Measurements from ENCODE around the gene PIK3R5.

The PIK3R5 gene

DNA sequence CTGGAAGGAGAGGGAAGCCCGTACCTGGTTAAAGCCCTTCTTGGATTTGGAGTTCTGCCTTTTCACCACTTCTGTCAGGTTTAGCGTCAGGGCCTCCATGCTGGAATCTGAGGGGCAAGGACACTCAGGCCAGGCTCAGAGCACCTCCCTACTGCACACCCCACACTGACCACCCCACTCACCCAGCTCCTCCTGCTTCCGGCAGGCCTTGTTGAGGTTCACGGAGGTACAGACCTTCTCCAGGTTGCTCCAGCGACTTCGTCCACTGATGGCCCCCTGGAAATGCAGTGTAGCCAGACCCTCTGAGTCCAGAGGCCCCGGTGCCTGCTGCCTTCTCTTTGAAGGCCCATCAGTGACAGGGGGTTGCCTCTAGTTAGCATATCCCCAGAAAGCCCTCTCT lies 83.9 kb downstream of the PIK3R5 start:
- DNase-seq (ENCODE audit: low read depth in 1 of 2, low spot score in 1 of 2) = no peak

GRCh38 chr17:8880466-8880865 lies 85.0 kb downstream of the PIK3R5 start:
- DNase-seq (ENCODE audit: low read depth in 1 of 2, low spot score in 1 of 2) = no peak

DNA sequence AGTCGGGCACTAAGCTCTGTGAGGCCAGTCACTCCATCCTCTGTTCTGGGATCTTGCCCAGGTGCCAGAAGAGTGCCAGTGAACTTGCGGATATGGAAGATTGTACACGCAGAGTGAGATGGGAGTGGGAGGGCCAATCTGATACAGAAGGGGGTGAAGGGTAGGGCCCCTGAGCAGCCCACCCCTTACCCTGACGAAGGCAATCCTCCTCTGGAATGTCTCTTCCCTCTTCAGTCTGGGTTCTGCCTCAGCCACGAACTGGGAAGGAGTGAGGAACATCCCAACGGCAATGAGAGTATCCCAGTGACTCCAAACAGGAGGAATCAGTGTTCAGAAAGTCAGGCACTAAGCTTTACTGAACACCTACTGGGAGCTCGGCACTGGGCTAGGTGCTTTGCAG lies 86.1 kb downstream of the PIK3R5 start:
- DNase-seq (ENCODE audit: low read depth in 1 of 2, low spot score in 1 of 2) = no peak

DNA sequence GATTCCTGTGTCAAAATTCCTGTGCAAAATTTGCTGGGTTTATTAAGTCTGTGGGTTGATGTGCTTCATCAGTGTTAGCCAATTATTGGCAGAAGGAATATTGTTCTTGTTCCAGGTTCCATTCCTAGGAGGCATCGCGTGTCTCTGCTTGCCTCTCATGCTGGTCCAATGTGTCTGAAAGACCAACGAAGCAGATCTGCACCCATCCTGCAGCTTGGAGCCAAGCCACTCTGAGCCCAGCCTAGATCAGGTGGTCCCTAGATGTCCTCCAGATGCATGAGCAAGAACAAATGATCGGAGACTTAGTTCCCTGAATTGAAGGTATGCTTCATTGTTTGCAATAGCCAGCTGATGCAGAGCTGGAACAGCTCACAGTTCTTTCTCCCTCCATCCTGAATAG lies 87.5 kb downstream of the PIK3R5 start:
- no peak for DNase-seq (ENCODE audit: low read depth in 1 of 2, low spot score in 1 of 2)

DNA sequence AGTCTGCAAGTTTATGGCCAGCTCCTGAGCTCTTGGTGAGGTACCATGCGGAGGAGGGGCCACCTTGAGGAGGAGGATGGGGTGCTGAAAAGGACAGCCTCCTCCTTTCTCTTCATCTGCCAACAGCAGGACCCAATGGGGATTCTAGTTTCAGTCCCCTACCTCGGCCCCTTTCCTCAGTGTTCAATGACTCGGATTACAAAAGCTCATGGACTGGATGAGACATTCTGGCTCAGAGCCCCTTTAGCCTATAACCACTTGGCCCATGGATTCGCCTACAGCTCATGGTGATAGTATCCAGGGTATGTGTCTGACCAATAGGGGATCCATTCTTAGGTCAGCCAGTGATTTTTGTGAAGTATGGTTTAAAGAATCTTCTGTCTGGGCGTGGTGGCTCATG lies 89.5 kb downstream of the PIK3R5 start:
- no peak for DNase-seq (ENCODE audit: low read depth in 1 of 2, low spot score in 1 of 2)

DNA sequence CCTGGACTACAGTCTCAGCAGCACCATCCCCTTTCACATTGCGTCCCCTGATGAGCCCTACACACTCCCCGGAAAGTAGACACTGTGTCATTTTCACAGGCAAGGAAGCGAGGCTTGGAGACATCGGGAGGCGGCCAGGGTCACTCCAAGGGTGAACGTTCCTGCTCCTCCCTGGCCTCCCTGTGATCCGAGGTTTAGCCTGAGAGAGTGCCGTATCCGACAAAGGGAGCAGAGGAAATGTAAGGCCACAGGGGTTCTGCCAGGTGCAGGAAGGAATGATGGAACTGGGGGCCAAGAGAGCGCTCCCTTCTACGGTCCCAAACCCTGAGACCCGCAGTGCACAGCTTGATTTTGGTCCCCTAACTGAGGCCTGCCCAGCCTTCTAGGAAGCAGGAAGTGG lies 90.1 kb downstream of the PIK3R5 start:
- DNase-seq (ENCODE audit: low read depth in 1 of 2, low spot score in 1 of 2) = no peak

GRCh38 chr17:8873801-8874715 lies 91.4 kb downstream of the PIK3R5 start:
- no peak for DNase-seq (ENCODE audit: low read depth in 1 of 2, low spot score in 1 of 2)

DNA sequence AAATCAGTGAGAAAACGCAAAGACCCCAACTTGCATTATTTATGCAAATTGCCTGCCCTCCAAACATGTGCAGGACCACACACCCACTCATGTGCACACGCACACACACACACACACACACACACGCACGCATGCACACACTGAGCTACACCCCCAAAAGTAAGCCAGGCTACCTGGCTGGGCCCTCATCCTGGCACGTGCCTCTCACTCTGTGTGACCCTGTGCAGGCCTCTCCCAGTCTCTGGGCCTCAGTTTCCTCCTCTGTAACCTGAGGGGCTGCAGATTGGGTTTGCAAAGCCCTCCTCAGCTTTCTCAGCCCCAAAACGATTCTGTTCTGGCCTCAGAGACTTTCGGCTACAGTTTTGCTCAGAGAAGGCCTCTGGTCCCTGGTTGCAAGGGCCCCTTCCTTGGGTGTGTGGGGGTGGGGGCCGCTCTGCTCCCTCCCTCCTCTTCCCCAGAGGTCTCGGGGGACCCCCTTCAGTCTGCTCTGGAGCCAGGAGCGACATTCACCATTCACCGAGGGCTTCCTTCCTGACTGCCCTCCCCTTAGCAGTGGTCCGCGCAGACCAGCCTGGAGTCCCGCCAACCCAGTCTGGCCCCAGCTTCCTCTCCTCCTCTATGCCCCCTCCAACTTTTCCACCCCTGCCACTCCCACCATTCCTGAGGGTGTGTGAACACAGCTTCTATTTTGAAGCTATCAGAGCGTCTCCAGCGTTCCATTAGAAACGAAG lies 92.6 kb downstream of the PIK3R5 start:
- DNase-seq (ENCODE audit: low read depth in 1 of 2, low spot score in 1 of 2) = no peak

GRCh38 chr17:8872036-8872704 lies 93.3 kb downstream of the PIK3R5 start:
- no peak for DNase-seq (ENCODE audit: low read depth in 1 of 2, low spot score in 1 of 2)

GRCh38 chr17:8871081-8871581 lies 94.4 kb downstream of the PIK3R5 start:
- no peak for DNase-seq (ENCODE audit: low read depth in 1 of 2, low spot score in 1 of 2)

DNA sequence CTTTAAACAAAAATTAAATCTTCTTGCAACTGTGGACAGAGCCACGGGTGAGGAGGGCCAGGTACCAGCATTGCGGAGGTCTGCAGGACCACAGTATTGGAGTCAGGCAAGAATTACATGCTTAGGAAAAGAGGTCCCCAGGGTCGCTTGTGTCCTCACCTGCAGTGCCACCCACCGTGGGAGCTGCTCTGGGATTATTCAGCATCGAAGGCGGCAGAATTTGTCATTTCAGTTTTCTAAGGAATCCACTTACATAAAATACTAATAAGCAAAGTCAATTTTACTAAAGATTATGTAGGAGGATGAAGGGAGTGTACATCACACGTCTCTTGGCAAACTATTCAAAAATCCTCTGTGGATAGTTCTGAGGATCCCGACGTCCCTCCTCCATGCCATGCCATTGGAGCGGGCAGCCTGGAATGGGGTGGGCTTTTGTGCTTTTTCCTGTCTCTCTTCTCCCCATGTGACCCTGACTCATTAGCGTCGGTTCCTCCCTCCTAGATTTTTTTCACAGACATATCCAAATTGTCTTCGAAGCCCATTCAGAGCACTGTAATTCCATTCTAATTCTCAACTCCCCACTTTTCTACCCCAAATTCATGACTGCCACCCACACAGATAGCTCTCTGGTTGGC lies 95.0 kb downstream of the PIK3R5 start:
- no peak for DNase-seq (ENCODE audit: low read depth in 1 of 2, low spot score in 1 of 2)

DNA sequence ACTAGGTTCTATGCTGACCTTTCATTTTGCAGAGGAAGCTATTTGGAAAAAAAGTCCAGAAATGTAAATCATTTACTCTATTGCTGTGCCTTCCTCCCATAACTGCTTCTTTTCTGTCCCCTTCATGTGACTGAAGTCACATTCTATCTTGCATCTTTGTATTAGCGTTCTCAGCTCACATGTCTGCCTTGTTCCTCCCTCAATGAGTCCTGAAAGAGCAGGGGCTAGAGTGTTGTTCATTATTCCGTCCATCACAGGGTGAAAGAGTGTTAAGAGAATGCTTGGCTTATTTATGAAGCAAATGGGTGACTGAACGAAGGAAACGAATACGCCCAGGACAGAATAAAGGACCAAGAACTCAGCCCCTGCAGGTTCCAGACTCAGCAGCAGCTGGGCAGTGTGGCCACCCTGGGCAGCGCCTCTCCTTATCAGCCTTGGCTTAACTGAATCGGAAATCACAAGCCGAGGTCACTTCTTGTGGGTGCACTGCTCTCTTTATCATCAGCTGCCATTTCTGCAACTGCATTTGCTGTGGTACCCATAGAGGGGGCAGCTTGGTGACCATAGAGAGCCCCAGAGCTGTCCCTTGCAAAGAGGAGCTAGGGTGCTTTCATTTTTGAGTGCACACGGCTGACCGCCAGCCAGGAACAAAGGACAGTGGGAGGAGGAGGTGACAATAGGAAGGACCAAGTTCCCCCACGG lies 96.2 kb downstream of the PIK3R5 start:
- no peak for DNase-seq (ENCODE audit: low read depth in 1 of 2, low spot score in 1 of 2)

- DNase-seq (ENCODE audit: low read depth in 1 of 2, low spot score in 1 of 2) = no peak
Observed at GRCh38 chr17:8868529-8868951, 97.0 kb downstream of the PIK3R5 start.

GRCh38 chr17:8868092-8868491 lies 97.4 kb downstream of the PIK3R5 start:
- no peak for DNase-seq (ENCODE audit: low read depth in 1 of 2, low spot score in 1 of 2)

DNA sequence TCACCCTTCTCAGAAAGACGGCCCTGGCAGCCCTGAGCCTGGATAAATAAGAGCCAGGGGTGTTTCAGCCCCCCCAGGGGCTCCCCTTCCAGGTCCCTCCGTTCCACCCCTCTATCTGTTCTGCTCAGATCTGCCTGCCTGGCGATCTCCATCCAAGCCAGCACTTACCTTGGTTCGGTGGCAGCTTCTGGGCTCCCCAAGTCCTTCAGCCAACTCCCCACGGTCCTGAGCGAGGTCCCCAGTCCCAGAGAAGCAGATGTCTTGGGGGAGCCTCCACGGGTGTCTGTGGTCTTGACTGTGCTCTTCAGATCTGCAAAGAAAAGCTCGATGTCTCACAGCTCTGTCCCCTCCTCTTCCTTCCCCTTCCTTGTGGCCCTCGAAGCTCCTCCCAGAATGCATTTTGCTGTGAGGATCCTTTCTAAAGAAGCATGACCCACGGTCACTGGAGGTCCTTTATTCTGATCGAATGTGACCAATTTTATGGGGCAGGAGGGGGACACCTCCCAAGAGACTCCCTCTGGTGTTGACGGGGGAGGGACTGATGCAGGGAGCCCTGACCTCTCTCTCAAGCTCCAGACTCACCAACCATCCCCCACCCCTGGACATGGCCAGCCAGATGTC lies 98.0 kb downstream of the PIK3R5 start, which contains the start of gene PIK3R6:
PIK3R6 (minus strand) TSS at position 314 of the 621 bp plus-strand sequence. CDS start 17,880 bp downstream, outside the sequence.
- DNase-seq (ENCODE audit: low read depth in 1 of 2, low spot score in 1 of 2) = no peak

DNA sequence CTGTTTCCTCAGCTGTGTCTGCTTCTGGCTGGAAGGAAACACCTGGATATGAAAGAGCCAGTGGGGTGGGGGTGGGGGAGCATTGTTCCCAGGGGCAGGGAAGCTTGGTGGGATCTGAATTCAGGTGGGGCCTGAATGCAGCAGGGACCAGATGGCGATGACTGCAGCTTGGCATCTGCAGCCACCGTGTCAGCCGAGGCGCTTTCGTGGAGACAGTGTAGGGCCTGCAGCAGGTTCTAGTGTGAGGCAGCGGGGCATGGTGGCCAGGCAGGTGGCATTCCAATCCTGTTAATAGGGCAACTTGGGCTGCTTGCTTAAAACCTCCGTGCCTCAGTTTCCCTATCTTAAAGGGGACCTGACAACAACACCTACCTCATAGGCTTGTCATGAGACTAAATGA lies 99.7 kb downstream of the PIK3R5 start:
- no peak for DNase-seq (ENCODE audit: low read depth in 1 of 2, low spot score in 1 of 2)

GRCh38 chr17:8865385-8865784 lies 100.1 kb downstream of the PIK3R5 start:
- no peak for DNase-seq (ENCODE audit: low read depth in 1 of 2, low spot score in 1 of 2)

DNA sequence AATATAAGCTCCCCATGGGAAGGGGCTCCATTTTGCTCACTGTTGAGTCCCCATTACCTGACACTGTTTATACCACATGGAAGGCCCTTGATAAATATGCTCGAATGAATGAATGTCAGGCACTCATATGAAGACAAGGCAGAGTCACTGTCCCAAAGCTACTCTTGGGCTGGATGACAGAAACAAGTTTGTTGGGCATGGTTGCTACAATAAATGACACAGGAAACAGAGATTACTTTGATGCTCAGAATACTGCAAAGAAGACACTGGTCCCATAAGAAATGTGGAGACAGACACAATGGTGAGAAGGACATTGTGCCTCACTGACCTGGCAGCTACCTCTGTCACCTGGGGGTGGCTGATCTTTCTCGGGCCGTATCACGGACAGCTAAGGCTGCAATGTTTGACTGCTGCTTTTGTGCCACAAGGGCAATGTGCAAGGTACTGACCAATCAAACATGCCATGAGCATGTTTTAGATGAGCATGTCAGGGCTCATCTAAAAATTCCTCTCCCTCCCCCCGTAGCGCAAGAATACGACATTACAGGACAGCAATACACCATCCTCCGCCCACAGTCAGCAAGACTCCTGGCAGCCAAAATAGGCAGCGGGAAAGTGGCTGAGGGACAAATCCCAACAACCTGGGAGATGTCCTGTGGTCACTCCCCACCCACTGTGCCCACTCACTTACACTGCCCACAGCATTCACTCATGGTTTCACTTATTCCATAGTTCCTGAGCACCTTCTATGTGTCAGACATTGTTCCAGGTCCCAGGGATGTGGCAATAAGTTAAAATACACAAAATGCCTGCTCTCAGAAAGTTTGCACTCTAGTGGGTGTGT lies 103.1 kb downstream of the PIK3R5 start:
- no peak for DNase-seq (ENCODE audit: low read depth in 1 of 2, low spot score in 1 of 2)

Data from activated T-helper 1 cell treated with anti-CD3 and anti-CD28 coated beads, Interleukin-2, amount 50 U/mL, for 16 hours (primary cell).